HG03196 (cell line): ENCODE results near the gene CBY1.
"Not testable (repeated sequence)": the region's sequence is repeated elsewhere in the genome, so short reads cannot be mapped to it uniquely, and the experiment has no call there.

Source experiments
- ATAC-seq: cut with Tn5 transposase; IDR thresholded peaks from one replicate; pipeline ENCODE4 v1.9.1; 2021; ENCODE audit not compliant: unreplicated experiment

The CBY1 gene

DNA sequence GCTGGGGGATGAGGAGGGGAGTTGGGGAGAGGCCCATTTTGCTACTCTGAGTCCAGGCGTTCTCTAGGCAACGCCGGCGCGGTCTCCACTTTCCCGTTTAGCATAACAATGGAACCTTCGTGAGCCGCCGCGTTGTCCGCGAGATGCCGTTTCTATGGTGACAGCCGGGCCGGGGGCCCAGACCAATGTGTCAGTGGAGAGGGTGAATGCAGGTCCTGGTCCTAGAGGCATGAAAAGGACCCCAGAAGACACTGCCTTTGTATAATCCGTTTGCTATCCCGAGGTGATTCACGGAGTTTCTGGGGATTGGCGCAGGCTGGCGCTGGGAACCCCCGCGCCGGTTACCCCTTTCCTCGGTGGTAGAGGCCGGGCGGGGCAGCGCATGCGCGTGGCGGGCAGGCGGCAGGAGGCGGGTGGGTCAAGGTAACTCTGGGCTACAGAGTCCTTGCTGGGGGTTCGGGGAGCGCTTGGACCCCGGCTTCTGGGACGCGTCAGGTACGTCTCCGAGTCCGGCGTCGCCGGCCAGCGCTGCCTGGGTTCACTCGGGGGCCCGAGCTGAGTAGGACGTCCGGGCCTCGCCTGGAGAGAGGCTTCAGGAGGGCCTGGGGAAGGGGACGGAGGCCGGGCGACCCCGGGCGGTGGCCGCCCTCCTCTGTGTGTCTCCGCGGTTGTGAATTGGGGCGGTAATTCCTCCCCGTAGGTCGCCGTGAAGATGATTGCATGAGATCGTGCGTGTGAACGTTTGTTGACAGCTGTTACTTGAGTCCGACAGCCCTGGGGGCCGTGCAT lies at the start of gene CBY1, which contains the start of gene FAM227A:
Gene CBY1 (plus strand): TSS at position 383 of the 789 bp plus-strand sequence. CDS start 11,417 bp downstream, outside the sequence.
Gene FAM227A (minus strand): TSS at position 137 of the 789 bp plus-strand sequence. CDS start 6,224 bp downstream, outside the sequence.
- peak; percentile 71 for ATAC-seq

DNA sequence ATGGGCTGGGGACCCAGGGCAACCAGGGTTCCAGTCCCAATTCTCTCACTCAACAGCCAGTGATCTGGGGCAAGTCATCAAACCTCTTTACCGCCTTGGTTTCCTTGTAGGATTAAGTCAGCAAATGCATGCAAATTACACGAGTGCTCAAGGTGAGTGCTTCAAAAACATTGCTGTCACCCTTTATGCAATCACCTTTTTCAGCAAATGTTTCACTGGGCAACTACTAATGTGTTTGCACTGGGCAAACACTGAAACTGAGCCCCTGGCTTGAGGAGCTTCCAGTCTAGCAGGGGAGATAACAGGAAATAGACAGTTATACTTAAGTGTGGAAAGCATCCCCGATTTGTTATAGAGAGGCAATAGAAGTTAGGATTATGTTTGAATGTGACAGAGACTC lies 48.8 kb upstream of the CBY1 start:
- no peak for ATAC-seq

DNA sequence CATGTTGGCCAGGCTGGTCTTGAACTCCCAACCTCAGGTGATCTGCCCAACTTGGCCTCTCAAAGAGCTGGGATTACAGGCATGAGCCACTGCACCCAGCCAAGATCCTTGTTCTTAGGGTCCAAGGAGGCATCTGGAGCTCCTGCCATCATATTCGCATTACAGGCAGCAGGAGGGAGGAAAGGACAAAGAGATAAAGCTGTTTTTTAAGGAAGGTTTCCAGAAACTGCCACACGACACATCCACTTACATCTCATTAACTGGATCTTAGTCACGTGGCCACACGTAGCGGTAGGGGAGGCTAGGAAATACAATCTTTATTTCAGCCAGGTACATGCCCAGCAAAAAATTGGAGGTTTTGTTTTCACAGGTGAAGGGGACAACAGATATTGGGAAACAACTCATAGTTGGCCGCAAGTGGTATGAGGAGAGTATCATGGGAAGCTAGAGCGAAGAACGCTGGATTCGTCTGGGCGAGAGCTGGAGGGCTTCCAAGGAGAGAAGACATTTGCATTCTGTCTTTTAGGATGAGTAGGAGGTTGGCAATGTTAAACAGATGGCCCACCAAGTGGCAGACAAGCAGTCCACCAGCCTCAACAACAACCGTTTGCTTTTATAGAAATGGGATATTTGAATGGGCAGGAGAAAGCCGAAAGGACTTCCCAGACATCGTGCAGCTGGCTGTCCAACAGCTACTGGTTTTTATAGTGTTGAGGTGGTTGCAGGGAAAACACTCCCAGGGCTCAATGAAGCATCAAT lies 47.3 kb upstream of the CBY1 start:
- no peak for ATAC-seq

DNA sequence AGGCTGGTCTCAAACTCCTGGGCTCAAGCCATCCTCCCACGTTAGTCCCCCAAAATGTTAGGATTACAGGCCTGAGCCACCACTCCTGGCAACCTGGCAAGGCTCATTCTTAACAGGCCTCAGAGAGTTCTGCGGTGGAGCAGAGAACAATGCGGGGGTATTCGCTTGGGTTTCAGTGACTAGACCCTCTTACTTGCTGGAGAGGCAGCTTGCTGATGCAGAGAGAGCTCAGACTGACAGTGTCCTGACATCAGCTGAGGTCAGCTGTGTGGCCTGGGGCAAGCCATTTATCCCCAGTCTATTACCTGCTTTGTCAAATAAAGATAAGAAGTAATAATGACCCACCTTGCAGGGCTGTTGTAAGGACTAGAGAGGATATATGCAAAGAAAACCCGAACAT lies 46.2 kb upstream of the CBY1 start:
- no peak for ATAC-seq

DNA sequence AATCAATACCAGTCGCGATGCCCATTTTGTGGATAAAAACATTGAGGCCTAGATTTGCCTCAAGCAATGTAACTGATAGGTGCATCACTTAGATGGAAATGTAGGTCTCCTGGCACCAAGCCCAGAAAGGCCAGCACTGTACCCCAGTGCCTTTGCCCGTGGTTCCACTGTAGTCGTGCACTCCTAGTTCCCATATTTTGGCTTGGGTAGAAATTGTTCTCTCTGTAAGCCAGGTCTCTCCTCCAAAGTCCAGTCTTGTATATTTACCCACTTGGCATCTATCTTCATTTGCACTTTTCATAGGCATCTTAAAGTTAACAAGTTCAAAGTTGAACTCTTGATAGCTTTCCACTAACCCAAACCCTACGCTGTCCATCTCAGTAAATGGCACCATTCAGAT lies 44.9 kb upstream of the CBY1 start:
- no peak for ATAC-seq

DNA sequence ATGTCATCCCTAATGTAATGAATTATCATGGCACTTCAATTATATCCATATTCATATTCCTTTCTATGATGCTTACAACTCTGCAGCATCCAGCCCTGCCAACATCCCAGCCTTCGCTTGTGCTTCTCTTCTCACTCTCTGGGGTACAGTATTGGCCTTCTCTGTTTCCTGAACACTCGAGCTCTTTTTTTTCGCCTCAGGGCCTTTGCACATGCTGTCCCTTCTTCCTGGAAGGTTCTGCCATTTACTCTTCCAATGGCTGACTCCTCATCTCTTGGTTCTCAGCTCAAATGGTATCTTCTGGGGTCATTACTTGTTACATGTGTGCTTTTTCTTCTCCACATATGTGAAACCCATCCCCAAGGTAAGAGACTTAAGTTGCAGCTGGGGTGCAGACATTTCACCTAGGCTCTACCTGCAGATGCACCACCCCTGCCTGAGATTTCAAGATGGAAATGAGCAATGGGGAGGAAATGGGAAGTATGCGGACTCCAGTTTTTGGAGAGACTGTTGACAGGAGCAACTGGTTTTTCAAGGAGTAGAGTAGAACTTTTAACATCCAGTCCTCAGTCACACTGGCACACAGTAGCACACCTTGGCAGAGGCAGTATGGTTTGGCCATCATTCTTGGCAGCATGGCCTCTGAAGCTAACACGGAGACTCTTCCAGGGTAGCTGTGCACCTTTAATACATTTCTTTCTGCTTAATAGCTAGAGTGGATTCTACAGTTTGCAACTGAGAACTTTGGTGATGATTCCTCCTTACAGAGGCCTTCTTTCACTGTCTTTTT lies 44.0 kb upstream of the CBY1 start:
- no peak for ATAC-seq

DNA sequence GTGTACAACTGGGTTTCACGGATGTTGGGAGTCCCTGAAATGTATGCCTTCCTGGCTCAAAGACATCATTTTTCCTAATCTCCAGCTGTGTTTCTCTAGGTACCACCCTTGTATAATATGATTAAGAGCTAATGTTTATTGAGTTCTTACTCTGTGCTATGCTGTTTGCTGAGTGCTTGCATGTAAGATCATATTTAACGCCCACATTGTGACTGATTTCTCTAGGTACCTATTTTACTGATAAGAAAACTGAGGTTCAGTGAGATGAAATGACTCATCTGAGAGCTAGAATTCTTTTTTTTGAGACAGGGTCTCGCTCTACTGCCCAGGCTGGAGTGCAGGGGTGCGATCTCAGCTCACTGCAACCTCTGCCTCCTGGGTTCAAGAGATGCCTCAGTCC lies 42.9 kb upstream of the CBY1 start:
- no peak for ATAC-seq

DNA sequence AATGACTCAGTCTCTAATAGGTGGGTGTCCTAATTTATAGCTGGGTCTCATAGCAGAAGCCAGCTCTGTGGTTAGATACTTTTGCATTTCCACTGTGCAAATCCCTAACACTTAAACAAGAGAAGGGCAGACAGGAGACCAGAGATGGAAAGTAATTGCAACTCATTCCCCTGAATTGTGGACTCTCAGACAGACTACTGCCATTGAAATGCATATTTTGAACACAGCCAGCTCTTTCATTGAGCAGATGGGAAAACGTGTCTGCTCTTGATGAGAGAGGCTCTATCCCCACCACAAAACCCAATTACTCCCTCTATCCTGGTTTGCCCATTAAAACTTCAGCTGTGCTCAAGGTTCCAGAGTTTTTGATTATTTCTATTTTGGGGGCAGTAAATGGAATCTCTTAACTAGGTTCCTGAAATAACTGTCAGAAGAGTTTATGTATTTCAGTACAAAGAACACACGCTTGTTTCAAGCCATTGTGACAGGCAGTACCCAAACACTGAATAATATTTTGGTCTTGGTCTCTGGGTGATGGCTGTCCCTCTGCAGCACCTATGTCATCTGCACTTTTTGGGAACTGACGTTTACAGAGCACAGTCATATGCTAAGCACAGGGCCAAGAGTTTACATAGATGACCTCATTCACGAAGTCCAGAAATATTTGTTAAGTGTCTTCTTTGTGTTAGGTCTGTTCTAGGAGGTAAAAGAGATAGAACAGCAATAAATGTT lies 41.9 kb upstream of the CBY1 start:
- ATAC-seq = no peak

DNA sequence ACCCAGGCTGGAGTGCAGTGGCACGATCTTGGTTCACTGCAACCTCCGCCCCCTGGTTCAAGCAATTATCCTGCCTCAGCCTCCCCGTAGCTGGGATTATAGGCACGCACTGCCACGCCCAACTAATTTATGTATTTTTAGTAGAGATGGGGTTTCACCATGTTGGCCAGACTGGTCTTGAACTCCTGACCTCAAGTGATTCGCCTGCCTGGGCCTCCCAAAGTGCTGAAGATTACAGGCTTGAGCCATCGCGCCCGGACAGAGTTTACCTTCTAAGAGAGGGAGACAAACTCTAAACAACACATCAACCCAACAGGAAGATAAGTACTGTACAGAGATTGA lies 41.4 kb upstream of the CBY1 start:
- ATAC-seq = not testable (repeated sequence)

DNA sequence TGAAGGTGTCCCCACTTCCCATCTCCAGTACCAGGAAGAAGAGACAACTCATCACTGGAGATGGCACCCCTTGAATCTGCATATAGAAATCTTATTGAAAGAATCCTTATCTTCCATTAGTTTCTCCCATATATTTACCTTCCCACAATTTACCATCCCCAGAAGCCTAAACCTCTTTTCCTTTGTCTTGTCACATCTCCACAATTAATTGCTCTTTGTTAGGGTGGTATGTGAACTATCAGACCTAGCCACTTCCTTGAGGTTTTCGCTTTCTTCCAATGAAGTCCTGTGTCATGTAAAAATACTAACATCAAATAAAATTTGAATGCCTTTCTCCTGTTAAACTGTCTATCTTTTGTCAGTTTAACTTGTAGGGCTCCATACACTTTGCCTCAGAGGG lies 38.2 kb upstream of the CBY1 start:
- no peak for ATAC-seq

DNA sequence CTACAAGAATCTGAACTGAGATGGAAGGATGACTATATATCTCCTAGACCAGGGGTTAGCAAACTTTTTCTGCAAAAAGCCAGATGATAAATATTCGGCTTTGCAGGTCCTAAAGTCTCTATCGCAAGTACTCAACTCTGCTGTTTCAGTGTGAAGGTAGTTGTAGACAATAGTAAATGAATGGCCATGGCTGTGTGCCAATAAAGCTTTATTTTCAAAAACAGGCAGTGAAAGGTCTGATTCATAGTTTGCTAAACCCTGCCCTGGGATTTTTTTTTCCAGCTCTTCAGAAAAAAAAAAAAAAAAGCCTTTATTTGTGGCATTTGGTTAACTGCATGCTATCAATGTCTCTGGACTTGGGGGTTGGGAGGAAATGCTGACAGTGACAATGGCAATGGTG lies 37.8 kb upstream of the CBY1 start:
- ATAC-seq = no peak

DNA sequence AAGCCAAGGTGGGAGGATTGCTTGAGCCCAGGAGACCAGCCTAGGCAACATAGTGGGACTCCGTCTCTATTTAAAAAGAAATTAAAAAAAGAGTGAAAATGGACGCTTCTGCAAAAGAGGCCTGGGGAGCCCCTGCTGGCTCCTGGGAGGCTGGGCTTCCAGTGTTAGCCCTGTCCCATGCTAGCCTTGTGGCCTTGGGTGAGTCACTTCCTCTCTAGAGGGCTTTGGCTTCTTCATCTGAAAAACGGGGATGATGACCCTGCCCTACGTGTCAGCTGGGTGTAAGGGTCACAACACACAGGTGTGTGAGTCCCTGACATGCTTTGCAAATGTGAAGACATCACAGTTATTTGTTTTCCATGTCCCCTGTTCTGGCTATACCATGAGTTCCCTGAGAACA lies 33.1 kb upstream of the CBY1 start:
- ATAC-seq = no peak

DNA sequence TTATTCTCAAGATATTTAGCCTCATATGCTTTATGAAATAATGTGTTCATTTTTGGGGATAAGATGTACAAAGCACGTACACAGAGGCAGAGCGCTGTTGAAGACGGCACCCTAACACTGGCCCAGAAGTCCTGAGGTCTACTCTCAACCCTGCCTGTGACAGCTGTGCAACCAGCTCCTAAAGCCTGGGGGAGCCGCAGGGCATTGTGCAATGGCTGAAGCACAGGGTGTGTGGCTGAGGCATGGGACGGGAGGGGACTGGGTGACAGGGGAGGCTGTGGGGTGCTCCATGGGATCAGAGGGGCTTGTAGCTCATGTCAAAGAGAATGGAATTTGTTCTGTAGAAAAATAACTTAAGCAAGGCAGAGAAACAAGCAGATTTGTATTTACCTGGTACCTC lies 28.0 kb upstream of the CBY1 start:
- ATAC-seq = no peak

DNA sequence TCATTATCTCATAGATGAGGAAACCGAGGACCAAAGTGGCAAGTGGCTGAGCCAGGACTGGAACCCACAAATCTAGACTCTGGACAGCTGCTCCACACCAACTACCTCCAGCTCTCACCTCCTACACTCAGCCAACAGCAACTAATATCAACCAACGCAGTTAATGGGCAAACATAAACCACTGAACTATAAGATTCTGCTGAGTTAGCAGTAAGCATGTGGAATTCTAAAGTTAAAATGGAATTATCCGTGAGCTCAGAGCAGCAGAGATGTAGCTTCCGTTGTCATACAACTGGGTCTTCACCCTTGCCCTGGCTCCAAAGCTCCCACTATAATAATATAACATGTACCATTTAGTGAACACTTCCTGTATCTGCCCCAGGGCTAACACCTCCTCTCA lies 27.3 kb upstream of the CBY1 start:
- ATAC-seq = no peak

DNA sequence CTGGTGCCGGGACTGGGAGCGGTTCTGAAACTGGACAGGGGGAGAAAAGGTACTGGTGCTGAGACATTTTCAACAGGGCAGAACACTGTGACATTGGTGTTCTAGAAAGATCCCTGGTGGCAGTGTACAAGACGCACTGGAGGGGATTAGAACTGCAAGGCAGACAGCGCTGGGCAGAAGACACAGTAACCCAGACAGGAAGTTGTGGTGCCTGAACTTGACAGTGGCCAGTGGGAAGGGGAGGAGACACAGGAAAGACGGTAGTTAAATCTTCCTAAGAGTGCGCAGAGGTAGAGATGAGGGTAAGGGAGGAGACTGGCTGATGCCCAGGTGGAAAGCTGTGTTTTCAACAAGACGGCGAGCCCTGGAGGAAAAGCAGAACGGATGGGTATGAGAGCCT lies 24.7 kb upstream of the CBY1 start:
- no peak for ATAC-seq

DNA sequence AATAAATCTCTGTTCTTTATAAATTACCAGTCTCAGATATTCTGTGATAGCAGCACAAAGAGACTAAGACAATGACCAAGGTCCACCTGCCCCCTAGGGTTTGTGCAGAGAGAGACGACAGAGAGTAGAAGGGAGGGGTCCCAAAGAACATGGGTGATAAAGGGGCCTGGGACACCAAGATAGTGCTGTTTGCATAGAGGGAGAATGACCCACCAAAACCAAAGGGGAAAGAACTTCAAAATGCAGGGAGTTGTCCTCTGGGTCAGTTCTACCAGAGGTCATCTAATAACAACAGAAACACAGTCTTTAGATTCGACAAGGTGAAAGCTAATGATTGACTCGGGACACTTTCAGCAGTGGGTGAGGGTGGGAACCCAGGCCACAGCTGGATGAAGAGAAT lies 23.9 kb upstream of the CBY1 start:
- no peak for ATAC-seq

DNA sequence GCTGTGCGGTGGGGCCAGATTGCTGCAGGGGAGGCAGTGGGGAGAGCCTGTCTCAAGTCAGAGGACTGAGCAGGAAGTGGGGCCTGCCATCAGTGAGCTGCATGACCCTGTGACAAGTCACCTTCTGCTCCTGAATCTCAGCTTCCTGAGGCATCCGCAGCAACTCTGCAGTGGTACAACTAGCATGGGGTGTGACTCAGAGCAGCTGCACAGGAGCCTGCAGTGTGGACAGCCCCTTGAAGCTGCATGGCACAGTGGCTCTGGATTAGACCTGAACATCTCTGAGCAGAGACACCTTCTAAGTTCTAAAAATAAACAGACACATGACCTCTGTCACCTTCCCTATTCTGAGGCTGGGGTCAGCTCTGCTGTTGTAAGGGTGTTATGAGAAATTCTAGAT lies 18.2 kb upstream of the CBY1 start:
- ATAC-seq = no peak

DNA sequence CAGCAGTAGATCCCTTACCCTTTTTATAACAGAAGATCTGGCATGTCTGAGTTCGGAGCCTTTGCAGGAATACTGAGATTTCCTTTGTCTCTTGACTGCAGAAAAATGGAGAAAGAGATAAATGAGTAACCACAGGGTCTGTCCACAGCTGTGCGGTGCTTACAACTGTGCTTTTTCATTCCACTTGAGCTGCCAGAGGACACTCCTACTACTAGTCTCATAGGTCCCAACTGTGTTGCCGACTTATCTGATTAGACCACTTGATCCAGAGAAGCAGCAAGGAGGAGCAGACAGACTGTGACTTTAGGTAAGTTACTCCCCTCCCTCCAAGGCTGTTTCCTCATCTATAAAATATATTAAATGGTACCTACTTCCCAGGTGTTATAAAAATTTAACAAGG lies 17.7 kb upstream of the CBY1 start:
- ATAC-seq = no peak

DNA sequence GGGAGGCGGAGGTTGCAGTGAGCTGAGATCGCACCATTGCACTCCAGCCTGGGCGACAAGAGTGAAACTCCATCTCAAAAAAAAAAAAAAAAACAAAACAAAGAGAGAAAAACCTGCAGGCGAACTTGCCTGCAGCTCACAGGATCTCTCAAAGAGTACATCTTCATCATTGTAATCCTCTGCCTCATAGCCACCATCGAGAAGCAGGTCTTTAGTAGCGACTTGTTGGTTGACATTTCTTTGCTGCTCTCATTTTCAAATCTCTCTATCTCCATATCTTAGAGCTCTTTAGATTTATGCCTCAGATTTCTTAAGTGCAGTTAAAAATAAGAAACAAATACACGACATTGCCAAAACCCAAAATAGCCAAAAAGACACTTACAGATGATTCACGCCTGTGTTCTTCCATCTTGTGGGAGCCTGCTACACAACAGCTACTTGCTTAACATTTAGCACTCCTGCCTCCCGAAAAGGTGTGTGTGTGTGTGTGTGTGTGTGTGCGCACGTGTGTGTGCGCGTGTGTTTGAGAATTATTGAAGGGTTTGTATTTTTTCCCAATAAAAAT lies 14.9 kb upstream of the CBY1 start:
- ATAC-seq = no peak

DNA sequence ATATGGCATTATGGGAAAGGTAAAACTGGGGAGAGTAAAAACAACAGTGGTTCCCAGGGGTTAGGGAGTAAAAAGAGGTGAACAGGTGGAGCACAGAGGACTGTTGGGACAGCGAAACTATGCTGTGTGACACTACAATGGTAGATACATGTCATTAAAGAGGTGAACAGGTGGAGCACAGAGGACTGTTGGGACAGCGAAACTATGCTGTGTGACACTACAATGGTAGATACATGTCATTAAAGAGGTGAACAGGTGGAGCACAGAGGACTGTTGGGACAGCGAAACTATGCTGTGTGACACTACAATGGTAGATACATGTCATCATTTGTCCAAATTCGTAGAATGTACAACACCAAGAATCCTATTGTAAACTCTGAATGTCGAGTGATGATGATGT lies 12.2 kb upstream of the CBY1 start:
- ATAC-seq = not testable (repeated sequence)

DNA sequence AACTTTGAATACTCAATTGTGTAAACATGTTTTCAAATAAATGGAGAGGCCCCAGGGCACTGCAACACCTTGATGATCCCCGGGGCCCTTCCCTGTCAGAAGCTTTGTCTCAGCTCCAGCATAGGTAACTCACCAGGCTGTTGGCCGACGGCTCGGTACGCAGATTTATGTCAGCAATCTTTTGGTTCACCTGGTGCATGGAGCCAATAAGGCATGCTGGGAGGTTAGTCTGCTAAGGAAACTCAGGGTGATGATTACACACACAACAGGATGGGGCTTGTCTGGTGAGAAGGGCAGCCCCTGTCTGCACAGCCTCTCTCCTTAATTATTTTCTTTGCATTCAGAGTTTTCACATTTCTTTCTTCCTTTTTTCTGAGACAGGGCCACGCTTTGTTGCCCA lies 11.0 kb upstream of the CBY1 start:
- no peak for ATAC-seq
